ENCODE results near the gene DPM2.

DNA sequence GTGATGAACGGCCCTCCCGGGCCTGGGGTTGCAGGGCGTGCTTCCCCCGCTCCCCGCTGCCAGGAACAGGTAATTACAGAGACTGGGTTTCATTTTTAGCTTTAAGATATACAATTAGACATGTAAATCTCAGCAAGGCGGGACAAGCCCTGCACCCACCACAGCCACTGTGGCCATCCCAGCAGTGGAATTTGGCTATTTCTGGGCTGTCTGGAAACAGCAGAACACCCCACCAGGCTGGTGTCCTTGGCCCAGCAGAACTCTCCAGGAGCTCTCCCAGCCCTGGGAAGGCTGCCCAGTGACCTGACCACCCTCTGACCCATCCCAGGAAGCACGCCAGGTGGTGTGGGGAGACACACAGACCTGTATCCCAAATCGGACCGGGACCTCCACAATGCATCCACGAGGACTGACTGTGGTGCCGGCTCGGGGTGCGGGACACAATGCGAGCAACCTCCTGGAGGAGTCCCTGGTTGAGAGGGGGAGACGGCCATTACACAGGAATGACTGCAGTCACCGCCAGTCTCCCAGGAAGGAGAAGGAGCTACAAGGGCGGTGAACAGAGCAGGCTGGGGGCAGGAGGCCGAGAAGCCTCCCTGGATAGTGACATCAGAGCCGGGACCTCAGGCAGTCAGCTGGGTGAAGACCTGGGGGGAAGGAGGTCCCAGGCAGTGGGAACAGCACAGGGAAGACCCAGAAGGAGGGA is 25.9 kb upstream of the DPM2 start:
- TF ChIP-seq, protein P1, sequence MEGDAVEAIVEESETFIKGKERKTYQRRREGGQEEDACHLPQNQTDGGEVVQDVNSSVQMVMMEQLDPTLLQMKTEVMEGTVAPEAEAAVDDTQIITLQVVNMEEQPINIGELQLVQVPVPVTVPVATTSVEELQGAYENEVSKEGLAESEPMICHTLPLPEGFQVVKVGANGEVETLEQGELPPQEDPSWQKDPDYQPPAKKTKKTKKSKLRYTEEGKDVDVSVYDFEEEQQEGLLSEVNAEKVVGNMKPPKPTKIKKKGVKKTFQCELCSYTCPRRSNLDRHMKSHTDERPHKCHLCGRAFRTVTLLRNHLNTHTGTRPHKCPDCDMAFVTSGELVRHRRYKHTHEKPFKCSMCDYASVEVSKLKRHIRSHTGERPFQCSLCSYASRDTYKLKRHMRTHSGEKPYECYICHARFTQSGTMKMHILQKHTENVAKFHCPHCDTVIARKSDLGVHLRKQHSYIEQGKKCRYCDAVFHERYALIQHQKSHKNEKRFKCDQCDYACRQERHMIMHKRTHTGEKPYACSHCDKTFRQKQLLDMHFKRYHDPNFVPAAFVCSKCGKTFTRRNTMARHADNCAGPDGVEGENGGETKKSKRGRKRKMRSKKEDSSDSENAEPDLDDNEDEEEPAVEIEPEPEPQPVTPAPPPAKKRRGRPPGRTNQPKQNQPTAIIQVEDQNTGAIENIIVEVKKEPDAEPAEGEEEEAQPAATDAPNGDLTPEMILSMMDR (IDR thresholded peaks at IDR 0.05; ENCODE audit: low read depth, low read length), result no peak
- TF ChIP-seq POLR2A (IDR thresholded peaks at IDR 0.05; ENCODE audit: extremely low read depth, insufficient read length) (no peak), MYC (IDR thresholded peaks at IDR 0.05; ENCODE audit: low read depth, low read length) (no peak)

Measured in NB4 (cell line).